ENCODE measurements around the gene CNR1. TPM values are rescaled to one million over a fixed set of nuclear protein-coding genes. Genes with fewer than 3 reads are reported as not detected.
"Not testable (repeated sequence)": the region's sequence is repeated elsewhere in the genome, so short reads cannot be mapped to it uniquely, and the experiment has no call there.

The CNR1 gene
- total RNA-seq: not detected

- ATAC-seq (peak; percentile 36 to 70), DNase-seq (ENCODE audit: low spot score in 2 of 2) (peak in 1 of 2 donors; percentile 15)
- Mint-ChIP-seq H3K9me3 (no peaks in the 10 kb centered on the region), H3K36me3 (peaks cover 0 to 7% of the 10 kb centered on the region in 2 donors), H3K27ac (no peak within 1 kb of the TSS)
Measured at GRCh38 chr6:88165844-88166492, at the start of gene CNR1. Gene CNR1 (minus strand): TSS chr6:88166347. CDS start chr6:88145274, 21,073 bp downstream.

- H3K27ac Mint-ChIP-seq: no peak overlapping the region
- ATAC-seq (no peak), DNase-seq (ENCODE audit: low spot score in 2 of 2) (no peak)
- H3K36me3 Mint-ChIP-seq: no peaks in the 10 kb centered on the region
- no peaks in the 10 kb centered on the region for H3K9me3 Mint-ChIP-seq
Measured at GRCh38 chr6:88211446-88211845, 45.3 kb upstream of the CNR1 start.

DNA sequence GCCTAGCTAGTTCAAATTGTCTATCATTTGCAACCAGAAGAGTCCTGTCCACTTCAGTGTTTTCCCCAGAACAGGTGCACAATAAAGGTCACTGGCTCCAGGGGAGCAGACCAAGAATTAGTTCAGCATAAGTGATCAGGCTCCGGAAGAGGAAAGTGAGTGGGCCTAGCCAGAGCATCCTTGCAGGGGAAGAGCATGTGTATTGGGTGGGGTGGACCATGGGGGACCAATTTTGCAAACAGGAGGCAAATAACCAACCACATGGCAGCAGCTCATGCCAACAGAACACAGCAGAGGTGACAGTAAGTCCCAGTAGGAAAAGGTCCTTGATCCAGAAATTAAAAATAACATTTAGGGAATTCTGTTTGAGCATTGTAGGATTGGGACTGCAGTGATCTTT is 43.2 kb upstream of the CNR1 start:
- Mint-ChIP-seq H3K9me3 (peaks cover 8 to 11% of the 10 kb centered on the region in 2 donors), H3K36me3 (peaks cover 0 to 4% of the 10 kb centered on the region in 2 donors), H3K27ac (no peak overlapping the region)
- ATAC-seq (no peak), DNase-seq (ENCODE audit: low spot score in 2 of 2) (no peak)

GRCh38 chr6:88208726-88209125 is 42.6 kb upstream of the CNR1 start:
- no peak for ATAC-seq
- Mint-ChIP-seq H3K27ac (no peak overlapping the region), H3K36me3 (peaks cover 0 to 4% of the 10 kb centered on the region in 2 donors), H3K9me3 (peaks cover 9 to 12% of the 10 kb centered on the region in 2 donors)
- DNase-seq (ENCODE audit: low spot score in 2 of 2): no peak

- peaks cover 14 to 18% of the 10 kb centered on the region in 2 donors for H3K9me3 Mint-ChIP-seq
- not testable (repeated sequence) for H3K27ac Mint-ChIP-seq; ATAC-seq; DNase-seq (ENCODE audit: low spot score in 2 of 2); H3K36me3 Mint-ChIP-seq
Measured at GRCh38 chr6:88201734-88202133, 35.6 kb upstream of the CNR1 start.

- Mint-ChIP-seq H3K27ac (peak overlapping the region in 1 of 2 donors; percentile 69), H3K9me3 (peaks cover 5 to 10% of the 10 kb centered on the region in 2 donors), H3K36me3 (peaks cover 0 to 5% of the 10 kb centered on the region in 2 donors)
- ATAC-seq (no peak), DNase-seq (ENCODE audit: low spot score in 2 of 2) (no peak)
Measured at GRCh38 chr6:88184921-88185320, 18.8 kb upstream of the CNR1 start.

DNA sequence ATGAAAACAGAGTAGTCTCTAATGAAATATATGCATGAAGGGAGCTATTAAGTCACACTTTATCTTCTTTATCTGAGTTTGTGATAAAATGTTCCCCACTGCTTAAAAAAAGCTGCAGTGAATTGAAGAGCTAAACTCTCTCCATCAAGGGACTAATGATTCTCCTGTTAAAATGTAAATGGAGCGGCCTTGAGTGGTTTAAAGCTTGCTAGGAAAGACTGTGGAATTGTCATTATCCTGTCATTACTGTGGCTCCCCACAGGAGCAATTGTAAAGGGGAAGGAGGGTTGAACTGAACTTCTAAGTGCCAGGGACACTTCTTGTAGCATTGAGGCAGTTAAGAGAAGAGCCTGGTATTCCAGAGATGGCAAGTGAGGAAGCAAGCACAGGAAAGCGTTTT is 17.3 kb upstream of the CNR1 start:
- ATAC-seq: no peak
- Mint-ChIP-seq H3K36me3 (peaks cover 0 to 5% of the 10 kb centered on the region in 2 donors), H3K27ac (no peak overlapping the region), H3K9me3 (peaks cover 5 to 8% of the 10 kb centered on the region in 2 donors)
- DNase-seq (ENCODE audit: low spot score in 2 of 2): no peak

DNA sequence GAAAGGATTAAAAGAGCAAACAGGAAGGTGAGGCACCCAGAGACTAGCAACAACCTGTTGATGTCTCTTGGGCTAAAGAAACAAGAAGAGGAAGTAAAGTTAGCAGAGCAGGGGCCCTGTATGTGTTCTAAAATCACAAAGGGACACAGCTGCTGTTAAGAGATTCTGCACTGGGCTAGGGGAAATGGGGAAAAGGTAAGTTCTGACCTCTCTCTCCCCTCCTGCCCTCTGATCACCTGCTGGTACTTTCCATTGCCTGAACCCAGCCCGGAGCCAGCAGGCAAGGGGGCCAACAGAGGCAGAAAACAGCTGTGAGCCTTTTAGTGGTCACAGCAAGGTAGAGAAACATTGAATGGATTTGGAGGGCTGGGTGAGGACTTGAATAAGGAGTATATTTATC is 13.5 kb upstream of the CNR1 start:
- ATAC-seq (no peak), DNase-seq (ENCODE audit: low spot score in 2 of 2) (no peak)
- Mint-ChIP-seq H3K9me3 (peaks cover 5 to 8% of the 10 kb centered on the region in 2 donors), H3K27ac (no peak overlapping the region), H3K36me3 (peaks cover 0 to 5% of the 10 kb centered on the region in 2 donors)

- Mint-ChIP-seq H3K36me3 (peaks cover 0 to 5% of the 10 kb centered on the region in 2 donors), H3K27ac (no peak overlapping the region), H3K9me3 (peaks cover 5 to 8% of the 10 kb centered on the region in 2 donors)
- no peak for ATAC-seq
- no peak for DNase-seq (ENCODE audit: low spot score in 2 of 2)
Measured at GRCh38 chr6:88177961-88178464, 11.9 kb upstream of the CNR1 start.

GRCh38 chr6:88174906-88175305 is 8.8 kb upstream of the CNR1 start:
- Mint-ChIP-seq H3K9me3 (no peaks in the 10 kb centered on the region), H3K36me3 (no peaks in the 10 kb centered on the region), H3K27ac (no peak overlapping the region)
- ATAC-seq (no peak), DNase-seq (ENCODE audit: low spot score in 2 of 2) (no peak)

DNA sequence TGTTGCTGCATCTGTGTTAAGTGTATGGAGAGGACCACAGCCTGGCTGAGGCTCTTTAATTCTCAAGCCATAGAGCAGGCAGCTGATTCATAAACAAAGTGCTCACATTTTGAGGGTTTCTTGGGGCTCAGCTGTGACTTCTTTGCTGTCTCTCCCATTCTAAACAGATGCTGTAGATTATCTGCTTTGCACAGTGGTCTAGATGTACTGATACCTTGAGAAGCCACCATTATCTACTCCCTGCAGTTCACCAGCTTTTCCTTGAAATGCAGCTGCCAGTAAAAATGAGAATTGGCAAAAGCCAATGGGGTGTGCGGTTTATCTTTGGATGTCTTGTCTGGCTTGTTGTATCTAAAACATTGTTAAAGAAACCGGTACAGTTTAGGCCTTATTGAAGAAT is 5.2 kb upstream of the CNR1 start:
- no peak overlapping the region for H3K27ac Mint-ChIP-seq
- ATAC-seq: no peak
- peaks cover 0 to 7% of the 10 kb centered on the region in 2 donors for H3K36me3 Mint-ChIP-seq
- DNase-seq (ENCODE audit: low spot score in 2 of 2): no peak
- H3K9me3 Mint-ChIP-seq: no peaks in the 10 kb centered on the region

GRCh38 chr6:88168362-88168761 is 2.2 kb upstream of the CNR1 start:
- Mint-ChIP-seq H3K9me3 (no peaks in the 10 kb centered on the region), H3K27ac (no peak overlapping the region), H3K36me3 (peaks cover 0 to 7% of the 10 kb centered on the region in 2 donors)
- DNase-seq (ENCODE audit: low spot score in 2 of 2) (no peak), ATAC-seq (no peak)

DNA sequence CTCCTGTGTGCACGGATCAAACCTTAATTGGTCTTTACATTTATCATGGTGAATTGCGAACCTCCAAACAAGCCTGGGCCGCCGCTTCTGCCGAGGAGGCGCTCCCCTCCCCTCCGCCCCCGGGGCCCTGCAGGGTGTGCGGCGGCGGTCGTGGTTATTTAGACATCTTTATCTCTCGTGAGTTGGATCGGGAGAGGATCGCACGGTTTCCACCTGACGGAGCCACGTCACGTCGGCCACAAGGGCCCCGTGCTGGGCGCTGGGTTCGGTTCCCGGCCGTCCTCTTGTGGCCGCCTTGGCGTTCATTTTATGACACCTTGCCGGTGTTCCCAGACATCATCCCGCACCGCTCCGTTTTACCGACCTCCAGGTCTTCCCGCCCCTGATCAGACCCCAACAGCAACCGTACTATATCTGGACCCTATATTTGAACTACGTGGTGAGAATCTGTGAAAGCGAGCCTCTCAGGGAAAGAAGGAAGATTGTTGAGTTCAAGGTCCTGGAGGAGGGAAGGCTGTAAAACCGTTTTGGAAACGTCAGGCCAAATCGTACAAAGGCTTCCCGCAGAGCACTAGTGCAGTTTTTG is 1.3 kb upstream of the CNR1 start:
- ATAC-seq (peak in 1 of 2 donors; percentile 35), DNase-seq (ENCODE audit: low spot score in 2 of 2) (peak in 1 of 2 donors; percentile 7)
- peaks cover 0 to 7% of the 10 kb centered on the region in 2 donors for H3K36me3 Mint-ChIP-seq
- H3K9me3 Mint-ChIP-seq: no peaks in the 10 kb centered on the region
- H3K27ac Mint-ChIP-seq: no peak overlapping the region

DNA sequence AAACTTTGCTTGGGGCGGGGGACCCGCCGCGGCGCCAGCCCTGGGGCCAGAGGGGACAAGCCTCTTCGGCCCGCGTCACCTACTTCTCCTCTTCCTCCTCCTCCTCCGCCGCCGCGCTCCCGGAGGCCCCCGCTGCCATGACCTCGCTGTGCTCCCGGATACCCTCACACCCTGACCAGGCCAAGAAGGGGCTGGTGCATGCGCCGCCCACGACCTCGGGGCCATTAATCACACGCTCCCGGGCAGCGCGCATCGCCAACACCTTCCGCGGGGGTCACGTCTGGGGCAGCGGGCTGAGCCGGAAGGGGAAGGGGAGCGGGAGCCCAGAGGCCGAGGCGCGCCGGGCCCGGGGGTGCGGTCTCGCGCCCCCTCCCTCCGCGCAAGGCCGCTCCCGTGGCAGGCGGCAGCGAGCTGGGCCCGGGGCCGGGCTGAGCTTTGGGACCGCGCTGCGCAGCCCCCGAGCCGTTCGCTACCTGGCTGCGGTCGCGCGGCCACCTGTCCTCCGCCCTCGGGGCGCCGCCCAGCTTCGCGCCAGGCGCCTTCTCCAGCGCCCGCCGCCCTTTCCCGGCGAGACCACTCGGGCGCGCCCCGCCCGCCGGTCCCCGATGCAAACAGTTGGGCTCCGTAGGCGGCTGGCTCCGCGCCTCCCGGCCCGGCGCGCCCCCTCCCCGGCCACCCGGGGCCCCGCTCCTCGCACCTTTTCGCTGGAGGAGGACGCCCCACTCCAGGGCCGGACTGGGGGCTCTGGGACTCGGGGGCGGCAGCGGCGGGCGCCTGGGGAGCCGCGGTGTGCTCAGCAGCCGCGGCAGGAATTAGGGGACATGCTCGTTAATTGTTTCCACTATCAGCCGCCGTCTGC is 575 bp upstream of the CNR1 start:
- Mint-ChIP-seq H3K27ac (no peak overlapping the region), H3K36me3 (peaks cover 0 to 7% of the 10 kb centered on the region in 2 donors), H3K9me3 (no peaks in the 10 kb centered on the region)
- peak in 1 of 2 donors; percentile 7 for DNase-seq (ENCODE audit: low spot score in 2 of 2)
- ATAC-seq: peak; percentile 4 to 52

GRCh38 chr6:88165087-88165843 is 882 bp downstream of the CNR1 start:
- no peak for DNase-seq (ENCODE audit: low spot score in 2 of 2)
- Mint-ChIP-seq H3K9me3 (no peaks in the 10 kb centered on the region), H3K27ac (no peak overlapping the region), H3K36me3 (peaks cover 0 to 7% of the 10 kb centered on the region in 2 donors)
- ATAC-seq: no peak

- DNase-seq (ENCODE audit: low spot score in 2 of 2) (no peak), ATAC-seq (no peak)
- Mint-ChIP-seq H3K9me3 (no peaks in the 10 kb centered on the region), H3K36me3 (peaks cover 0 to 7% of the 10 kb centered on the region in 2 donors), H3K27ac (no peak overlapping the region)
Measured at GRCh38 chr6:88164061-88164460, 2.1 kb downstream of the CNR1 start.
